ENCODE data around the gene AKR1E2. TPM values are rescaled to one million over a fixed set of nuclear protein-coding genes. Genes with fewer than 3 reads are reported as not detected.

The AKR1E2 gene
- total and polyA plus RNA-seq, 2 donors (not counting 3 experiments of a cell fraction or from before 2014, with no cell fraction given), result 4.0 to 8.2 TPM

DNA sequence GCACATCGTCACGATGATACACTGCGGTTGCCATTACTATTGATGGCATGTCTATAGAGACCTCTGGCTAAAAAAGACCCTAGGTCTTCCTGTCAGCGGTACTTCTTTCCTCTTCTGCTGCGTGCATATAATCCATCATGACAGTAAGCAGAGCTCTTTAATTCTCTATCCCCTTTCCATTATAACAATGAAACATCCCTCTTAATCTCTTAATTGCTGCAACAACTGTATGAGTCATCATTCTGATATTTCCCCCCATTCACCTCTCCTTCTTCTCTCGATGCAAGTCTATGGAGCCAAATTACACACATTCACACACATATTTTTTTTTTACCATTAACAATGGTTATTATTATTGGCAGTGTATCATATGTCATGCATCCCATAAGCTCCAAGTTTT lies 45.2 kb upstream of the AKR1E2 start:
- dilution Hi-C loops (cut with MboI; ENCODE audit: extremely low pct_ligation_motif_present, low sequenced_read_pairs), result no loop called here
- peak overlapping the region in 1 of 3 experiments; percentile 64 for H3K4me3 ChIP-seq (replicated peaks in 1 of 3; ENCODE audit: insufficient read depth in 1 of 3, low read depth in 1 of 3, low read length in 3 of 3)
- CTCF ChIA-PET, result interaction anchor here (0.9 to 3.2 kb wide), 12 partner anchors 10 to 1588 kb away, joined by 3 to 53 read pairs (median 4); no protein-coding TSS in a partner anchor
- peaks cover 47% of the 10 kb centered on the region for H3K4me1 ChIP-seq (ENCODE audit: control insufficient read depth, extremely low read depth, insufficient read depth, low read length)
- H3K79me2 ChIP-seq (ENCODE audit: control insufficient read depth, insufficient read depth, low read length), result peaks cover 3% of the 10 kb centered on the region
- no peaks in the 10 kb centered on the region for H3K9me1 ChIP-seq (replicated peaks; ENCODE audit: control insufficient read depth, extremely low read depth, insufficient read depth, low read length)
- intact Hi-C loops (cut with micrococcal nuclease), result loop anchor here (1.0 kb wide), 2 partner anchors 9 to 28 kb away; no protein-coding TSS in a partner anchor
- H3K4me2 ChIP-seq (ENCODE audit: insufficient read depth, low read length), result peak overlapping the region; percentile 76
- no peak overlapping the region for H2AFZ ChIP-seq (ENCODE audit: low read depth, low read length)
- peak overlapping the region; percentile 85 for H3K9ac ChIP-seq (replicated peaks; ENCODE audit: extremely low read depth, insufficient read depth, low read length)
- H3K9me3 ChIP-seq (replicated peaks; ENCODE audit: control insufficient read depth, insufficient read depth, low read length), result no peaks in the 10 kb centered on the region
- no TSS peak for BruUV-seq (replicated peaks)
- H3K36me3 ChIP-seq (ENCODE audit: control insufficient read depth in 2 of 2, extremely low read depth in 1 of 2, insufficient read depth in 2 of 2, low read length in 2 of 2), result peaks cover 0 to 5% of the 10 kb centered on the region in 2 experiments
- H3K27ac ChIP-seq (ENCODE audit: insufficient read depth, low read depth, low read length), result peak overlapping the region; percentile 75
- DNase-seq (ENCODE audit: low read depth, low spot score), result peak; percentile 94
- no peaks in the 10 kb centered on the region for H4K20me1 ChIP-seq (replicated peaks; ENCODE audit: control insufficient read depth, extremely low read depth, insufficient read depth, low read length)
- TF ChIP-seq FOS (IDR thresholded peaks at IDR 0.05; ENCODE audit: borderline replicate concordance, insufficient read depth, low read length) (peak; percentile 94), MYC (IDR thresholded peaks at IDR 0.05; ENCODE audit: low read depth, low read length) (no peak), JUN (IDR thresholded peaks at IDR 0.05; ENCODE audit: borderline replicate concordance, insufficient read depth, insufficient read length, low read depth) (peak; percentile 100), EZH2 (IDR thresholded peaks at IDR 0.05; ENCODE audit: borderline replicate concordance, low read depth, low read length, severe bottlenecking) (no peak), POLR2A (IDR thresholded peaks at IDR 0.05; ENCODE audit: low read depth, low read length) (peak; percentile 61), GATA2 (IDR thresholded peaks at IDR 0.05; ENCODE audit: insufficient read depth, insufficient read length, low read depth, low read length) (peak; percentile 59), POLR2AphosphoS5 (IDR thresholded peaks at IDR 0.05; ENCODE audit: insufficient read depth, low read depth, low read length) (peak; percentile 65)
- TF ChIP-seq, protein P1, sequence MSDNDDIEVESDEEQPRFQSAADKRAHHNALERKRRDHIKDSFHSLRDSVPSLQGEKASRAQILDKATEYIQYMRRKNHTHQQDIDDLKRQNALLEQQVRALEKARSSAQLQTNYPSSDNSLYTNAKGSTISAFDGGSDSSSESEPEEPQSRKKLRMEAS (IDR thresholded peaks at IDR 0.05; ENCODE audit: insufficient read depth, insufficient read length), result no peak
- POLR2A ChIA-PET, result interaction anchor here (0.8 to 1.8 kb wide), 7 partner anchors 10 to 996 kb away, joined by 3 to 8 read pairs (median 4); partner anchors contain the start of gene KLF6
- H3K27me3 ChIP-seq (ENCODE audit: control insufficient read depth in 2 of 2, insufficient read depth in 2 of 2, low read length in 2 of 2), result no peaks in the 10 kb centered on the region
- FAIRE-seq, result peak; percentile 70
